ENCODE measurements around the gene TMEM63A.
"Not testable (repeated sequence)": the region's sequence is repeated elsewhere in the genome, so short reads cannot be mapped to it uniquely, and the experiment has no call there.

The TMEM63A gene

DNA sequence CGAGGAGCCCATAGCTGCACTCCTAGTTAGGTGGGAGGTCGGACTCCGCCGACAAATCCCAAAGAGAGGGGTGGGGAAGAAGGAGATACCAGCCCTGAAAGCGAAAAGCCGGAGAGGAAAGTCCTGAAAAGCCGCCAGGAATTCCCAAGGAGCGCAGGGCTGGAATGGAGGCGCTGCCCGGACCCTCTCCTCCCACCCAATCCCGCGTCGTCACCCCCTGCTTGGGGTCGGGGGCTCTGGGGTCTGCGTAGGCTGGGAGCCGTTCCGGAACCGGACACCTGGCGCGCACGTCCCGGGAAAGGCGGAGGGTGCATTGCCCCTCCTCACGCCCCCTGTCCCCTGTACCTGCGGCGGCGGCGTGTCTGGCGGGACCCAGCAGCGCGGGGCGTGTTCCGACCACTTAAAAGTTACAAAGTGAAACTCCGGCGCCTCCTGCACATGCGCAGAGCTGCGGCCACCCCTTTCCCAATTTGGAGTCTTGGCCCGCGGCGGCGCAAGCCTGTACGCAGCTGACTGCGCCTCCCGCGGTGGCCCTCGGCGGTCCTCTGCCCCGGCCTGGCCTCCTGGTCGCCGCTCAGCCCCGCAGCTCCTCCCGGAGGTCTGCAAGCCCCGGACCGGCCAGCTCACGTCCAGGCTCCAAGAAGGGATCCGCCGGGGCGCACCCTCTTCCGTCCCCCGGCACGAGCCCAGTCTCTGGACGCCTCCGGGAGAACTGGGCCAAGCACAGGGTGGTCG lies at the start of gene TMEM63A:
TSS of gene TMEM63A (minus strand) at position 422 of the 735 bp plus-strand sequence. CDS start 4,800 bp downstream, outside the sequence.
- no peak for FAIRE-seq

DNA sequence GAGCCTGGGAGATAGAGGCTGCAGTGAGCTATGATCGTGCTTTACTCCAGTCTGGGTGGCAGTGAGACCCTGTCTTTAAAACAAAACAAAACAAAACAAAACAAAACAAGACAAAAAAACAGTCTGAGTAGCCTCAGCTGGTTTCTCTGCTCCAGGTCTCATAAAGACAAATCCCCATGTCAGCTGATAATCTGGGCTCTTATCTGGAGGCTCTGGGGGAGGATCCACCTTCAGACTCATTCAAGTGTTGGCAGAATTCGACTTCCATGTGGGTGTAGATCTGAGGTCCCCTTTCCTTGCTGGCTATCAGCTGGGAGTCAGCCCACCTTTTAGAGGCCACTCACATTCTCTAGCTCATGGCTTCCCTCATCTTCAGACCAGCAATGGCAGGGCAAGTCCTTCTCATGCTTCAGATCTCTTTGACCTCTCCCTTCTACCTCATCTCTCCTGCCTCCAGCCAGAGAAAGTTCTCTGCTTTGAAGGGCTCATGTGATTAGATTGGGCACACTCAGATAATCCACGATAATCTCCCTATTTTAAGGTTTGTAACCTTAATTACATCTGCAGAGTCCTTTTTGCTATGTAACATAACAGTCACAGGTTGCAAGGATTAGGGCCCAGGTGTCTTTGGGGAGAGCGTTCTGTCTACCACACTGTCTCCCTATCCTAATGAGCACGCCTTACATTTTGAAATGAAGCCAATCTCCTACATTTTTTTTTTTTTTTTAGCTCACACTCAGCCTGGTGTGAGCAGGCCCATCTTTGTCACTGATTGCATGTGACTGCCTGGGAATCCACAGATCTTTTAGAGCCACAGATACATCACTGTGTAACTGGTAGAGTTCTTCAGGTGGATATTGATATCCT lies 49.3 kb upstream of the TMEM63A start:
- FAIRE-seq = no peak

DNA sequence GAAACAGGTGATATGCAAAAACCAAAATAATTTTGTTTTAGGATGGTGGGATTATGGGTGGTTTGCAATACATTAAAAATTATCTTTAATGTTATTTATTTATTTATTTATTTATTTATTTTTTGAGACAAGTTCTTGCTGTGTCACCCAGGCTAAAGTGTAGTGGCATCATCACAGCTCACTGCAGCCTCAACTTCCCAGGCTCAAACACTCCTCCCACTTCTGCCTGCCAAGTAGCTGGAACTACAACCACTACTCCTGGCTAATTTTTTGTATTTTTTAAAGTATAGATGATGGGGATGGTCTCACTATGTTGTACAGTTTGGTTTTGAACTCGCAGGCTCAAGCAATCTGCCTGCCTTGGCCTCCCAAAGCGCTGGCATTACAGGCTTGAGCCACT lies 48.4 kb upstream of the TMEM63A start:
- FAIRE-seq = no peak

DNA sequence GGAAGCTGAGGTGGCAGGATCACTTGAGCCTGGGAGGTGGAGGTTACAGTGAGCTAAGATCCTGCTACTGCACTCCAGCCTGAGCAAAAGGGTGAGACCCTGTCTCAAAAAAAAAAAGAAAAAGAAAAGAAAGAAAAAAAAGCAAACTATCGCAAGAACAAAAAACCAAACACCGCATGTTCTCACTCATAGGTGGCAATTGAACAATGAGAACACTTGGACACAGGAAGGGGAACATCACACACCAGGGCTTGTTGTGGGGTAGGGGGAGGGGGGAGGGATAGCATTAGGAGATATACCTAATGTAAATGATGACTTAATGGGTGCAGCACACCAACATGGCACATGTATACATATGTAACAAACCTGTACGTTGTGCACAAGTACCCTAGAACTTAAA lies 47.3 kb upstream of the TMEM63A start:
- not testable (repeated sequence) for FAIRE-seq

DNA sequence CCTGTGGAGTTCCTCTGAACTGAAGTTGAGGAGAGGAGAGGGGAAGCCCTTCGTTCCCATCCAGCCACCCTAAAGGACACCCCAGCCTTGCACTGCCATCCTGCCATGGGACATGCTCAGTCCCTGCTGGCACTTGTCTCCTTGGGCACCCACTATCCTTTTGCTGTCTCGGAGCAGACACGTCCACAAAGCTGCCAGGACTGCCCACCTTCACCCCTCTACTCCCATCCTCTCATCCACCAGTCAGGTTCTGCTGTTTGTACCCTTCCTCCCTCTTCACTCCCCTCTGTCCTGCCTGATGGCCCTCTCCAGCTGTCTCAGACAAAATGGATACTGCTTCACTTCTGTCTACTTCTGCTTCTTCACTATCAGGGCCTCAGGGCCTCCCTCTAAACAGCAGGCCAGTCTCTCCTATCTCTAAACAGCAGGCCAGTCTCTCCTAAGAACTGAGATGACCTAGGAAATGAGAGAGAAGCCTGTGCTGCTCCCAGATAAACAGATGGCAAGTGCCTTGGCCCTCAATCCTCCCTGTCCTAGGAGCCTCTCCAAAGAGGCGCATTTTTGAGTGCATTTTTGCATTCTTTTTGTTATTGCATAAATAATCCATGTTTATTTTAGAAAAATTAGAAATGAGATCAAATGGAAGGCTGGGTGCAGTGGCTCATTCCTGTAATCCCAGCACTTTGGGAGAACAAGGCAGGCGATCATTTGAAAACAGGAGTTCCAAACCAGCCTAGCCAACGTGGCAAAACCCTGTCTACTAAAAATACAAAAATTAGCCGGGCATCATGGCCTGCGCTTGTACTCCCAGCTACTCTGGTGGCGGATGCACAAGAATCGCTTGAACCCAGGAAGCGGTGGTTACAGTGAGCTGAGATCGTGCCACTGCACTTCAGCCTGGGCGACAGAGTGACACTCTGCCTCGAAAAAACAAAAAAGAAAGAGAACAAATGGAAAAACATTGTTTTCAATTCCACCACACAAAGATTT lies 46.3 kb upstream of the TMEM63A start:
- FAIRE-seq = no peak

DNA sequence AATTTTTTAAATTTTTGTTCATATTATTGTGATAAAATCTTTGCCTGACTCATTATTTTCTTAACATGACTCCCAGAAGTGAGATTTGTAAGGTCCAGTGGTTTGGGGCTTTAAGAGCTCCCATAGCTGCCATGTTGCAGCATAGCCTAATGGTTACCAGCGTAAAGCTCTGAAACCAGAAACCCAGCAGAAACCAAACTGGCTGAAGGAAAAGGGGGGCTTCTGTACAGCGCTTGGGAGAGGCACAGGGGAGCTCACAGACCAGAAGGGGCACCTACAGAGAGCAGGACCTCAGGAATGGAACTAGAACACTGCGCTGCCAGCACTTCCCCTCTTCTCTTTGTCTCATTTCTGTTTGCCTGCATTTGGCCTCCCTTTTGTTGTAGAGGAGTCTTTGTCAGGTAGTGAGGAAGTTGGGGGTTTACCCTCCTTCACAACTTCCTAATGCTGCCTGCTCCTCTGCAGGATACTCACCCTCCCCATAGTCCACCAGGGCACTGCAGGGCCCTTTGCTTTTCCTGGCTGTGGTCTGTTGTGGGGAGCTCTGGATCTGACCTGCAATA lies 44.5 kb upstream of the TMEM63A start:
- no peak for FAIRE-seq

DNA sequence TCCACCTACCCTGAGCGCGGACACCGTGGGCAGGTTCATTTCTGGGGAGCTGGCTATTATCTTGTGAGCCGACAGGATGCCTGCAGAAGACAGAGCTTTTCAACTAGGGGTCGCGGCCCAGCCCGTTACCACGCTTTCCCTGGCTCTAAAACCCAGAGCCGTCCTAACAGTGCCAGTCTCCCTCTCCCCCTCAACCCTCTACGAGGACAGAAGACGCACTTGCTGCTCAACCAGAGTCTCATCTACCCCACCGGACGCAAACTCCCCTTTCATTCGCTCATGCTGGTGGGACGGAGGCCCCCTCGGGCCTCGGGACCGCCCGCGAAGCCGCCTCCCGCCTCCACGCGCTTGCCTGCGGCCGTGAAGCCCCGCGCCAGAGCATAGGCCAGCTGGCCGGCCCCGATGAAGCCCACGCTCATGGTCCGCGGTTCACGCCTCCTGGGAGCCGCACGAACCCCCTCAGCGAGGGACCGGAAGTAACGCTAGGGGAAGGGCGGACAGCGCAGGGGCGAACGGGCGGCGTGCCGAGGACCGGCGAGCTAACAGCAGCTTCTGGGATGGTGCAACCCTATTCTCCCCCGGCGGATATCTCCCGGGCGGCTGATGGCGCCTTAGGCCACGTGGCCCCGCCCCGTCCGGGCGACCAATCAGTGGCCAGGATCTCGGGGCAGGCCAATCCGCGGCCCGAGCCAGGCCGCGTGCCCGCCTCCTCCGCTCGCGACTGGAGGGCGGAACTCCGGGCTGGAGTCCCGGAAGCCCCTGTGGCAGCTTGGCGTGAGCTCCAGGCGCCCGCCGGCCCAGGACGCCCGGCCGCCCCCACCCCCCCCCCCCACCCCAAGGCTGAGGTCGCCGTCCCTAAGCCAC lies 41.7 kb upstream of the TMEM63A start, which contains the start of gene PYCR2:
TSS of gene PYCR2 (minus strand) at position 559 of the 864 bp plus-strand sequence. CDS start at position 419, 140 bp downstream.
- peak; percentile 59 for FAIRE-seq

DNA sequence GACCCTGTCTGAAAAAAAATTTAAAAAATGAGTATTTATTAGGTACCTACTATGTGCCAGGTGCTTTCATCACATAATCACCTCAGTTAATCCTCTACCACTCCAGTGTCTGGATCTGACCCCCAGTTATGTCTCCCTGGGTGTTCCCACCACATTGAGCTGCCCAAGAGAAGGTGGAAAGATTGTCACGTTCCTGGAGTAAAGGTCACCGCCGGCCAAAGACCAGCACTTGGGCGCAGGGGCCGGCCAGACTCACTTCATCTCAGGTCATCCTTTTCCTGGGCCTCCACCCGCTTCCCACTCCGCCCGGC lies 41.2 kb upstream of the TMEM63A start:
- FAIRE-seq = no peak

DNA sequence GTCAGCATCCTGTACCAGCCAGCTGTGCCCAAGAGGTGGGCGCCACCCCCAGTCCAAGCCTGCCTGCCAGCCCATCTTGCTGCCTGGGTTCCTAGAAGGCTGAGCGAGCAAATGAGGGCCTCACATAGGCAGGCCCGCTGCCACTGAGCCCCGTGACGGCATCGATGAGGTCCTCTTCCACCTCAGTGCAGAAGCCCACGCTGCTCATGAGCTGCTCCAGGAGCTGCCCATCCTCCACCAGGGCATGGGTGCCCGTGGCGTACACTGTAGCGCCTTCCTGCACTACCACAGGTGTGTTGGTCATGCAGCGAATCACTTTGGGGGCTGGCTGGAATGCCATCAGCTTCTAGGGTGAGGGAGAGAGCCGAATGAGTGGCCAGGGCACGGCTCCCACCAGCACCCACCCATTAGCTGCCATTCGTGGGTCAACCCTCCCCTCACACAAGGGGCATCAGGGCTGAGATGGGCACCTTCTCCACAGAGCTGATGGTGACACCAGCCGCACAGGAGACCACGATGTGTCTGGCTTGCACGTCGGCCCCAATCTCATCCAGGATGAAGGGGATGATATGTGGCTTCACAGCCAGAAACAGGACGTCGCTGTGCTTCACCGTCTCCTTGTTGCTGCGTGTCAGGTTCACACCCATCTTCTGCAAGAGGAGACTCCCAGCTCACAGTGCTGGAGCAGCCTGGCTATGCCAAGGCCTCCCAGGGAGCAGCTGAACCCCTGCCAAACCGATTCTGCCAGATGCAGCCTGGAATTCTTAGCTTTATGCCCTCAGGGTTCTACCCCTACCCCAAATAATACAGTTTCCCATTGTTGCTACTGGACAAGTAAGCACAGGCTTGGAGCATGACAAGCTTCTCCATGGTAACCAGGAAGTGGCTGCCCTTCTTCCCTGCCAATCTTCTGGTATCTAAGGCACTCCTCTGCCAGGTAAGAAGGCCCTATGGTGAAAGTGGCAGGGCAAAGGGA lies 39.8 kb upstream of the TMEM63A start:
- FAIRE-seq = no peak

DNA sequence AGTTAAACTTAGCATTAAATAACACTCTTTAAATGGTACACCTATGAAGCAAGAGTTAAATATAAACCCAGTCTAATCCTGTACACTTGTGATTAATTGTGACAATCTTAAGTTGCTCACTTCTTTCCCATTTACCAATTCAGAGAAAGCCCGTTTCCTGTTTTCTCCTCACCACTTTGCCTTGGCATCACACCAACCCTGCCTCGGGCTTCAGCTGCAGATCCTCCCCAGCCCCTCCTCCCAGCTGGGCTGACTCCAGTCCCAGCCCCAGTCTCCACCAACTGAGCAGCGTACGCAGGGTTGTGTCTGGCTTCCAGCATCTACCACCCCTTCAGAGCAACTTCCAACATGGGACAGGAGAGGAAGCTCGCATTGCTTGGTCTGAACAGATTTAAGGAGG lies 37.7 kb upstream of the TMEM63A start:
- no peak for FAIRE-seq

DNA sequence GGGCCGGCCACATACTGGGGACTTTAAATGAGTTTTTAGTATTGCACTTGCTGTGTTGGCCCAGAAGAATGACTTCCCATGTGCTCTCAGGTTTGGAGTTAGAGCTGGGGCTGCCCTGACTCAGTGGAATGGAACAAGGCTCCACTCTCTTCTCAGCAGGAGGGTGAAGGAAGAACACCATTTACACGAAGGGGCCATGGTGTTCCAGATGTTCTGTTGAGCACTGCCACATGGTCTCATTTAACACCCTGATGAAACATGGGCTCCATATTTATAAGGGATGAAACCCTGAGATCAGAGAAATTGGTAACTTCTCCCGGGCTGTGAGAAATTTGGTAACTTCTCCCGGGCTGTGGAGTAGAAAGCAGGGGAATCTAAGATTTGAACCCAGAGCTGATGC lies 36.1 kb upstream of the TMEM63A start:
- FAIRE-seq = no peak

DNA sequence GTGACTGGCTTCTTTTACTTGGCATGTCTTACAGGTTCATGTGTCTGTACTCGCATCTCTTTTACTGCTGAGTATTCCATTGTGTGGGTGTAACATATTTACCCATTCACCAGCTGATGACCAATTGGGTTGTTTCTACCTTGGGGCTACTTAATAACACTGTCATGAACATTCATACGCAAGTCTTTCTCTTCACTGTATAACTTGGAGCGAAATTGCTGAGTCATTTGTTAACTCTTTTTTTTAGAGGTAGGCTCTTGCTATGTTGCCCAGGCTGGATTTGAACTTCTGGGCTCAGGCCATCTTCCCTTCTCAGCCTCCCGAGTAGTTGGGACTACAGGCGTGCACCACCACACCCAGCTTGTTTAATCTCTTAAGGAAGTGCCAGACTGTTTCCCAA lies 35.4 kb upstream of the TMEM63A start:
- no peak for FAIRE-seq

DNA sequence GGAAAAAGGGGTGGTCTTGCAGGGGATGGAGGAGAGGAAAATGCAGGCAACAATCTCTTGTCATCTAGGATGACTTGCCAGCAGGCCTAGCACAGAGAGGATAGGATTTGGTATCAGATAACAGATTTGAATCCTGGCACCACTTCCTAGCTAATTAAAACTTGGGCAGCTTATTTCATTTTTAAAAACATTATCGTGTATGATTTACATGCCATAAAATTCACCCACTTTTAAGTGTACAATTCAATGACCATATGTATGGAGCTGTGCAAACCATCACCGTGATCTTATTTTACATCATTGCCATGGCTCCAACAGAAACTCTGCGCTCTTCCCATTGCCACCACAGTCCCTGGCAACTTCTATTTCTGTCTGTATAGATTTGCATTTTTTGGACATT lies 34.9 kb upstream of the TMEM63A start:
- FAIRE-seq = no peak

DNA sequence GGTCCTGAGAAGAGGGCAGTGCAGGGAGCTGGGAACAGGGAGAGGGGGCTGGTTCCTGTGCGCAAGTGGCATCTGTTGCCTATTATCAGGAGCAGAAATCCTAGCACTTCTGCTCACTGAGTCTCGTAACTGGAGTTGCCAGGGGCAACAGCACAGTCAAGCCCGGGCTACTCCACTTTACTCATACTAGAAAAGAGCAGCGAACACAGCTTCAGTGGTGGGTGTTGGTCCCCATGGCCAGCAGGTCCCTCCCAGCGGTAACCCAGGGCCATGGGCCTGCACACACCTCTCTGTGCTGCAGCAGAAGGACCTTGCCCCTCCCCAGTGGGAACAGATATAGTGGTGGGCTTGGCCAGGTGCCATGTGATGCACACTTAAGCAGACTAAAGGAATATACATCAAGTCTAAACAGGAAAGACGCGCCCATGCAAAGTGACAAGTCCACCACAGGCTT lies 33.4 kb upstream of the TMEM63A start:
- no peak for FAIRE-seq

DNA sequence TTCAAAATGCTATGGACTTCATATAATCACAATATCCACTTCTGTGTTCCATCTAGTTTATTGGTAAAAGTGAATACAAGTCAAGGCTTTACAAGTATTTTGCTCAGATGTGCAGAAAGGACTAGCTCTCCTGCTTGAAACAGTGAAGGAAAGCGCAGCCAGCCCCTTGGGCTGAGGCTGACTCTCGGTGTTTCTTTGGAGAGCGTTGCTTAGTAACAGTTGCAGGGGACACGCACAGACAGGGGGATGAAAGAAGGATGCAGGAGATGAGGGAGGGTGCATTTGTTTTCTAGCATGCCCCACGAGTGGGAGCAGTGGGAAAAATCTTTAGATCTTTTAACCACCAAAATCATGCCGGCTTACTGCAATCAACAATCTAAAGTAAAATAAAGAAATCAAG lies 32.8 kb upstream of the TMEM63A start:
- FAIRE-seq = no peak

DNA sequence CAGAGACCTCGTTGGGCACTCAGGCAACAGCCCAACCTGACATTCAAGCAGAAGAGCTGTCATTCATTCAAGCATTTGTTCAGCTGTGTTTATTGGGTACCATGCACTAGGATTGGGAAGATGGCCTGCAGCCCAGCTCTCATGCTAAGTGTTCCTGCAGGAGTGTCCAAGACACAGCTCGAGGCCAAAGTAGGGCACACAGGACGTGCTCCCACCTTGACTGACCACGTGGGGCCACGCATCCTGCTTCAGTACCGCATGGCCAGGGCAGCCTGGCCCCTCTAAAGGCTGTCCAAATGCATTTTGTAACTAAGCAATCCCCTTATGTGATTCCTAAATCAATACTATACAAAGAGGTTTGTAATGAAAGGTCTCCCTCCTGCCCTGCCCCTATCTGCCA lies 32.2 kb upstream of the TMEM63A start:
- no peak for FAIRE-seq

DNA sequence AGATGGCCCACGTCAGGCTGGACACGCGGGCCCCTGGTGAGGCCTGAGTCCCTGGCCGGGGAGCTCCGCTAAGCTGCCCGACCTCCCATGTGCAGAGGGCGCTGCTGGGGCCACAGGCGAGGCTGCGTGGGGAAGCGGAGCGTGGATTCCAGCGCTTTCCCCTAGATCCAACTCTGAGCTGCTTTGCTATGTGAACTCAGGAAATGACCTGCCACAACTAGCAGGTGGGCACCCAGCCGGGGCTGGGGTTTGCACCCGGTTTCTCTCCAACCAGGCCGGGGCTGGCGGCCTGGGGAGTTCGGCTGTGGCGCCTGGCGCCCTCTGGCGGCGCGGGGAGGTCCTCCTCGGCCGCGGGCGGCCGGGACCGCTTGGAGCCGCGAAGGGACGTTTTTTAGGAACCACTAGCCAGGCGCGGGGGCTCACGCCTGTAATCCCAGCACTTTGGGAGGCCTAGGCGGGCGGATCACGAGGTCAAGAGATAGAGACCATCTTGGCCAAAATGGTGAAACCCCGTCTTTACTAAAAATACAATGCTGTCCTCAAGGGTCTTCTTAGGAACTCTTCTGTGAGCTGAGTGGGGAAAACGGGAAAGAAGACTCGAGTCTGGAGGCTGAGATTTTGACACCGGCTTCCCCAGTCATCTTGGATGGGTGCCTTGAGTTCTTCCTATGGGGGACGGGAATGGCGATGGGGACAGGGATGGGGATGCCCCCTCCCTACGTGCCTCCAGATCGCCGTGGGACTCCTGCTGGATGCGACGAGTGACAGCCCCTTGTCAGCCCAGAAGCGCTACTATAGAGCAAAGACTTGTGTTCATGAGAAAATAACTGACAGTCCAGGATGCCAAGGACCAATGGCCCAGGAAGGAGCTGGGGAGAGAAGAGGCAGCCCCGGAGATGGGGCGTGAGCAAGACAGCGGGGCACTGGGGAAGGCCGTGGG lies 29.3 kb upstream of the TMEM63A start:
- no peak for FAIRE-seq

DNA sequence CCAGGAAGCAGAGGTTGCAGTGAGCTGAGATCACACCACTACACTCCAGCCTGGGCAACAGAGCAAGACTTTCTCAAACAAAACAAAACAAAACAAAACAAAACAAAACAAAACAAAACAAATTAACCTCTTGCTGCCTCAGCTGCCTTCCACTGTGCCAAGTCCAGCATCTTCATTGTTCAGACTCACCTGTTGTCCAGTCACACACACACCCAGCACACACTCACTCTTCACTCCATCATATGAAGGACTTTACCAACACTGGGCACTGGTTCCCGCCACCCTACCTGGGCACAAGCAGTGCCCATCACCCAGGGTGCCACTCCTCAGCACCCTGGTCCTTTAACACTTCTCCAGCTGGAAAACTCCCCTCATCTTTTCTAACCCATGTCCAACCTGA lies 27.3 kb upstream of the TMEM63A start:
- FAIRE-seq = no peak

DNA sequence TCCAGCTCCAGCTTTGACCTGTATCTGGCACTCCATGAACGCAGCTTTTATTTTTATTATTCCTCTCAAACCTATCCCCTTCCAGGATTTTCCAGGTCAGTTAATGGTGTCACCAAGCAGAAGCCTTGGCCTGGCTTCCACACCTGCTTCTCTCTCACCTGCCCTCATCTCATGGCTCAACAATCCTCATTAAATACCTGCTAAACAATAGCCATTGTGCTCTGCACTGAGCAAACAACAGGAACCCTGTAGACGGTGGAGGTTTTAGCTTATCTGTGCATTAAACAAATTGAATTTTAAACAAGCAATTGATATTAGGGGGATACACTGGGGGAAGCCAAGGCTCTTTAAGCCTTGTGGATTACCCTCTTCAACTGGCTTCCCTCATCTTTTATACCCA lies 26.6 kb upstream of the TMEM63A start:
- FAIRE-seq = no peak
